ENCODE data around the gene TPPP3. TPM values are rescaled to one million over a fixed set of nuclear protein-coding genes. Genes with fewer than 3 reads are reported as not detected.
"Not testable (repeated sequence)": the region's sequence is repeated elsewhere in the genome, so short reads cannot be mapped to it uniquely, and the experiment has no call there.

TPPP3 gene
- total RNA-seq, 2 donors from 2014 or later, result 0.16 TPM; not detected in 1

GRCh38 chr16:67386861-67387455 is 6.3 kb downstream of the TPPP3 start:
- Mint-ChIP-seq H3K27ac (no peak overlapping the region), H3K4me3 (no peak overlapping the region), H3K36me3 (ENCODE audit: insufficient read depth in 2 of 2) (no peaks in the 10 kb centered on the region), H3K9me3 (no peaks in the 10 kb centered on the region), H3K4me1 (ENCODE audit: low read depth) (peaks cover 5% of the 10 kb centered on the region), H3K27me3 (ENCODE audit: low read depth) (peaks cover 1% of the 10 kb centered on the region)
- ATAC-seq (replicated peaks in 1 of 2) (no peak), DNase-seq (no peak)

- ATAC-seq (replicated peaks in 1 of 2) (no peak), DNase-seq (no peak)
- H3K27me3 Mint-ChIP-seq (ENCODE audit: low read depth), result no peaks in the 10 kb centered on the region
- no peaks in the 10 kb centered on the region for H3K9me3 Mint-ChIP-seq
- H3K27ac Mint-ChIP-seq, result no peak overlapping the region
- no peaks in the 10 kb centered on the region for H3K36me3 Mint-ChIP-seq (ENCODE audit: insufficient read depth in 2 of 2)
- no peak overlapping the region for H3K4me3 Mint-ChIP-seq
- H3K4me1 Mint-ChIP-seq (ENCODE audit: low read depth), result peaks cover 5% of the 10 kb centered on the region
Measured at GRCh38 chr16:67384778-67385510, 8.4 kb downstream of the TPPP3 start.

GRCh38 chr16:67383284-67383683 is 10.0 kb downstream of the TPPP3 start:
- H3K4me3 Mint-ChIP-seq, result no peak overlapping the region
- H3K27me3 Mint-ChIP-seq (ENCODE audit: low read depth), result no peaks in the 10 kb centered on the region
- DNase-seq (no peak), ATAC-seq (replicated peaks in 1 of 2) (no peak)
- no peaks in the 10 kb centered on the region for H3K9me3 Mint-ChIP-seq
- H3K27ac Mint-ChIP-seq, result no peak overlapping the region
- peaks cover 5% of the 10 kb centered on the region for H3K4me1 Mint-ChIP-seq (ENCODE audit: low read depth)
- no peaks in the 10 kb centered on the region for H3K36me3 Mint-ChIP-seq (ENCODE audit: insufficient read depth in 2 of 2)

GRCh38 chr16:67378642-67379041 is 14.7 kb downstream of the TPPP3 start:
- DNase-seq (no peak), ATAC-seq (replicated peaks in 1 of 2) (no peak)
- no peak overlapping the region for H3K4me3 Mint-ChIP-seq
- no peaks in the 10 kb centered on the region for H3K9me3 Mint-ChIP-seq
- H3K27ac Mint-ChIP-seq, result no peak overlapping the region
- peaks cover 8% of the 10 kb centered on the region for H3K27me3 Mint-ChIP-seq (ENCODE audit: low read depth)
- H3K36me3 Mint-ChIP-seq (ENCODE audit: insufficient read depth in 2 of 2), result no peaks in the 10 kb centered on the region
- H3K4me1 Mint-ChIP-seq (ENCODE audit: low read depth), result no peaks in the 10 kb centered on the region

- H3K27ac Mint-ChIP-seq; H3K27me3 Mint-ChIP-seq (ENCODE audit: low read depth); H3K4me1 Mint-ChIP-seq (ENCODE audit: low read depth); ATAC-seq (replicated peaks in 1 of 2); DNase-seq; H3K36me3 Mint-ChIP-seq (ENCODE audit: insufficient read depth in 2 of 2); H3K9me3 Mint-ChIP-seq; H3K4me3 Mint-ChIP-seq: not testable (repeated sequence)
Measured at GRCh38 chr16:67376012-67376411, 17.3 kb downstream of the TPPP3 start.

- no peak for ATAC-seq (replicated peaks in 1 of 2)
- peaks cover 8% of the 10 kb centered on the region for H3K27me3 Mint-ChIP-seq (ENCODE audit: low read depth)
- H3K4me3 Mint-ChIP-seq, result no peak overlapping the region
- no peaks in the 10 kb centered on the region for H3K36me3 Mint-ChIP-seq (ENCODE audit: insufficient read depth in 2 of 2)
- no peak for DNase-seq
- H3K27ac Mint-ChIP-seq, result no peak overlapping the region
- no peaks in the 10 kb centered on the region for H3K9me3 Mint-ChIP-seq
- H3K4me1 Mint-ChIP-seq (ENCODE audit: low read depth), result no peaks in the 10 kb centered on the region
Measured at GRCh38 chr16:67372664-67373063, 20.6 kb downstream of the TPPP3 start.

- ATAC-seq (replicated peaks in 1 of 2) (no peak), DNase-seq (no peak)
- Mint-ChIP-seq H3K4me3 (no peak overlapping the region), H3K4me1 (ENCODE audit: low read depth) (peaks cover 4% of the 10 kb centered on the region), H3K27me3 (ENCODE audit: low read depth) (peaks cover 7% of the 10 kb centered on the region), H3K27ac (no peak overlapping the region), H3K9me3 (no peaks in the 10 kb centered on the region), H3K36me3 (ENCODE audit: insufficient read depth in 2 of 2) (no peaks in the 10 kb centered on the region)
Measured at GRCh38 chr16:67370661-67371060, 22.6 kb downstream of the TPPP3 start.

- no peaks in the 10 kb centered on the region for H3K9me3 Mint-ChIP-seq
- H3K4me3 Mint-ChIP-seq, result no peak overlapping the region
- DNase-seq (no peak), ATAC-seq (replicated peaks in 1 of 2) (no peak)
- H3K27me3 Mint-ChIP-seq (ENCODE audit: low read depth), result no peaks in the 10 kb centered on the region
- H3K27ac Mint-ChIP-seq, result no peak overlapping the region
- no peaks in the 10 kb centered on the region for H3K36me3 Mint-ChIP-seq (ENCODE audit: insufficient read depth in 2 of 2)
- peaks cover 12% of the 10 kb centered on the region for H3K4me1 Mint-ChIP-seq (ENCODE audit: low read depth)
Measured at GRCh38 chr16:67364600-67365235, 28.6 kb downstream of the TPPP3 start.

- DNase-seq, result no peak
- no peak overlapping the region for H3K27ac Mint-ChIP-seq
- H3K36me3 Mint-ChIP-seq (ENCODE audit: insufficient read depth in 2 of 2), result no peaks in the 10 kb centered on the region
- no peak for ATAC-seq (replicated peaks in 1 of 2)
- no peaks in the 10 kb centered on the region for H3K27me3 Mint-ChIP-seq (ENCODE audit: low read depth)
- H3K4me3 Mint-ChIP-seq, result no peak overlapping the region
- H3K4me1 Mint-ChIP-seq (ENCODE audit: low read depth), result peaks cover 21% of the 10 kb centered on the region
- H3K9me3 Mint-ChIP-seq, result no peaks in the 10 kb centered on the region
Measured at GRCh38 chr16:67361038-67361437, 32.3 kb downstream of the TPPP3 start.

- H3K4me3 Mint-ChIP-seq; H3K9me3 Mint-ChIP-seq; H3K27me3 Mint-ChIP-seq (ENCODE audit: low read depth); H3K4me1 Mint-ChIP-seq (ENCODE audit: low read depth); H3K36me3 Mint-ChIP-seq (ENCODE audit: insufficient read depth in 2 of 2); ATAC-seq (replicated peaks in 1 of 2); H3K27ac Mint-ChIP-seq; DNase-seq: not testable (repeated sequence)
Measured at GRCh38 chr16:67359540-67360269, 33.6 kb downstream of the TPPP3 start.

- Mint-ChIP-seq H3K9me3 (no peaks in the 10 kb centered on the region), H3K4me3 (no peak overlapping the region), H3K27me3 (ENCODE audit: low read depth) (no peaks in the 10 kb centered on the region), H3K4me1 (ENCODE audit: low read depth) (peaks cover 9% of the 10 kb centered on the region), H3K27ac (no peak overlapping the region), H3K36me3 (ENCODE audit: insufficient read depth in 2 of 2) (no peaks in the 10 kb centered on the region)
- ATAC-seq (replicated peaks in 1 of 2), result no peak
- no peak for DNase-seq
Measured at GRCh38 chr16:67357561-67357960, 35.7 kb downstream of the TPPP3 start.

- ATAC-seq (replicated peaks in 1 of 2) (no peak), DNase-seq (no peak)
- Mint-ChIP-seq H3K4me1 (ENCODE audit: low read depth) (peaks cover 9% of the 10 kb centered on the region), H3K27ac (no peak overlapping the region), H3K27me3 (ENCODE audit: low read depth) (no peaks in the 10 kb centered on the region), H3K4me3 (no peak overlapping the region), H3K36me3 (ENCODE audit: insufficient read depth in 2 of 2) (no peaks in the 10 kb centered on the region), H3K9me3 (no peaks in the 10 kb centered on the region)
Measured at GRCh38 chr16:67356396-67356795, 36.9 kb downstream of the TPPP3 start.

GRCh38 chr16:67352463-67352862 is 40.8 kb downstream of the TPPP3 start:
- not testable (repeated sequence) for H3K27ac Mint-ChIP-seq; H3K36me3 Mint-ChIP-seq (ENCODE audit: insufficient read depth in 2 of 2); H3K4me3 Mint-ChIP-seq; H3K27me3 Mint-ChIP-seq (ENCODE audit: low read depth); H3K9me3 Mint-ChIP-seq; H3K4me1 Mint-ChIP-seq (ENCODE audit: low read depth); ATAC-seq (replicated peaks in 1 of 2); DNase-seq

Data from activated T-cell treated with anti-CD3 and anti-CD28 coated beads, Interleukin-2, amount 50 U/mL, for 72 hours (primary cell).